Forelimb muscle (tissue), 1 donor: ENCODE results near the gene SAMD14. TPM values are rescaled to one million over a fixed set of nuclear protein-coding genes. Genes with fewer than 3 reads are reported as not detected.
A peak's percentile ranks its signal among the peaks of the same experiment; 100 is the strongest.
"Not testable (repeated sequence)": the region's sequence is repeated elsewhere in the genome, so short reads cannot be mapped to it uniquely, and the experiment has no call there.

Experiments
- DNase-seq: peaks from one replicate; pipeline ENCODE4 v3.0.0-alpha.2; 2013; ENCODE audit warnings: low read depth
- polyA plus RNA-seq: library from polyadenylated mRNA; unstranded; fragments of 120-200 nt; gene quantifications from one replicate; pipeline ENCODE4 v1.2.1, GENCODE V29; 2013; ENCODE audit not compliant: insufficient read length

Gene SAMD14
- polyA plus RNA-seq, 1 donor = 4.3 TPM

DNA sequence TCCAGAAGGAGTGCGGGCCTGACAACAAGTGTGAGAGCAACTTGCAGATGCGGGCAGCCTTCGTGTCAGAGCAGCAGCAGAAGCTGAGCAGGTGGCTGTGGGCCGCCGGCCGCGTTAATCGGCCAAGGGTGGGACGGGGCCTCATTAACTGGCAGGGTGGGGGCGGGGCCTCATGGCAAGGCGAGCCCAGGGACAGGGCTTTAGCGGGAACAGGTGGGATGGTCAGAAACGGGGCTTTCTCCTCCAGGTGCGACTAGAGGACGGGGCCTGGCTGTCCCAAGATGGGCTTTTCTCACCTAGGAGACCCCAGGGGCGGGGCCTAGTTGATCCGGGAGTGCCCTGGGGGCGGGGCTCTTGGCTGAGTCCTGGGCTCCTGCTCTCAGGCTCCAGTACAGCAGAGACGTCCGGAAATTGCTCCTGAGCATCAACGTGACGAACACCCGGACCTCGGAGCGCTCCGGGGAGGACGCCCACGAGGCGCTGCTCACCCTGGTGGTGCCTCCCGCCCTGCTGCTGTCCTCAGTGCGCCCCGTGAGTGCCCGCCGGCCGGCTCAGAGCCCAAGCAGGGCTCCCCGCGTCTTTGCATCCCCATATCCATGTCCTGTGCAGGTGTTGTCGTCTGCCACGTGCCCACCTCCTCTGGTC lies 53.2 kb downstream of the SAMD14 start:
- no peak for DNase-seq

- no peak for DNase-seq
Observed at GRCh38 chr17:50076221-50076590, 53.8 kb downstream of the SAMD14 start.

- no peak for DNase-seq
Observed at GRCh38 chr17:50075446-50076032, 54.4 kb downstream of the SAMD14 start.

- no peak for DNase-seq
Observed at GRCh38 chr17:50074227-50074626, 55.7 kb downstream of the SAMD14 start.

DNA sequence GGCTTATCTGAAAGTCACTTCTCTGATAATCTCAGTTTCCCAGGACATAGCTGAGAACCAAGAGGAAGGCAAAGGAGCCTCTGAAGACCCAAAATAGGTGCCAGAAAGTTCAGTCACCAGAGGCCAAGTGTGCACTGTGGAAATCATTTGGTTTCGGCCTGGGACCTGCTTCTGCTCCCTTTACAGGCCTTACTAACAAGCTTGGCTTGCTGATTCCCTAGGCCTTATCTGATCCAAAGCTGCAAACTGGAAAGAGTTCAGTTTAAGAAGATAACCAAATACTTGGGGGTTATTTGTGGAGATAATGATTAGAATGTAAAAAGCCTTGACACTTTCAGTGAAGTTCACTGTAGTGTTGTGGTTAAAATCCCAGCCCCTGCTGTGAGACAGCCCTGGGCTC lies 57.0 kb downstream of the SAMD14 start:
- no peak for DNase-seq

- no peak for DNase-seq
Observed at GRCh38 chr17:50072130-50072529, 57.8 kb downstream of the SAMD14 start.

- DNase-seq = no peak
Observed at GRCh38 chr17:50071692-50072091, 58.3 kb downstream of the SAMD14 start.

DNA sequence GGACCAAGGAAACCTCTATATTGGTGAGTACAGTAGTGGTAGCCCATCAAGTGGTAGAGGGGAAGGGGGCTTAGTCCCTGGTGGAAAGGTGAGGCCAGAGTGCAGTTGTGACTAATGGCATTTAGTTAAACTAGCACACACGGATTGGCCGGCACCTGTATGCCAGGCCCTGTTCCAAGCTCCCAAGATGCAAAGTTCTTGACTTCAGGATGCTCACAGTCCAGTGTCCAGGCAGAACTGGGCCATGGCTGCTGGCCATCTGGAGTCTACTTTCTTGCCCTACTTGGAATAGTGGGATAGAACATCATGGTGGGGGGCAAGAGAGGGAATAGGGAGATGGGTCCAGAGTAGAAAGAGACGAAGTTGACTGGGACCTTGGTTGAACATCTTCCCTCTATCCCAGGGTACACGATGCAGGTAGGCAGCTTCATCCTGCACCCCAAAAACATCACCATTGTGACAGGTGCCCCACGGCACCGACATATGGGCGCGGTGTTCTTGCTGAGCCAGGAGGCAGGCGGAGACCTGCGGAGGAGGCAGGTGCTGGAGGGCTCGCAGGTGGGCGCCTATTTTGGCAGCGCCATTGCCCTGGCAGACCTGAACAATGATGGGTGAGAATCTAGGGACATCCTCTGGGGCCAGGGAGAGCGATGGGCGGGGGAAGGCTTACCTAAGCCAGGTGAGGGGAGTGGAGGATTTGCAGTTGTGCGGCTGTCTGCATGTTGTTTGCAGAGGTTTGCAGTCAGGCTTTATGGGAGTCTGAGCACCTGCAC lies 58.9 kb downstream of the SAMD14 start:
- DNase-seq = no peak

DNA sequence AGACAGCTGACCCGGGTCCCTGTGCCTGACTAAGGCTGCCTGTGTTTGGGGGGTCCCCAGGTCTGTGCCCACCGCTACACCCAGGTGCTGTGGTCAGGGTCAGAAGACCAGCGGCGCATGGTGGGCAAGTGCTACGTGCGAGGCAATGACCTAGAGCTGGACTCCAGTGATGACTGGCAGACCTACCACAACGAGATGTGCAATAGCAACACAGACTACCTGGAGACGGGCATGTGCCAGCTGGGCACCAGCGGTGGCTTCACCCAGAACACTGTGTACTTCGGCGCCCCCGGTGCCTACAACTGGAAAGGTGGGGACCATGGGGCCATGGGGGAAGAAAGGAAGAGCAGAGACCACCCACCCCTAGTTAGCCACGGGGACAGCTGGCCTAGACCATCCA lies 62.0 kb downstream of the SAMD14 start:
- DNase-seq = no peak

GRCh38 chr17:50066995-50067394 lies 63.0 kb downstream of the SAMD14 start:
- DNase-seq = no peak

DNA sequence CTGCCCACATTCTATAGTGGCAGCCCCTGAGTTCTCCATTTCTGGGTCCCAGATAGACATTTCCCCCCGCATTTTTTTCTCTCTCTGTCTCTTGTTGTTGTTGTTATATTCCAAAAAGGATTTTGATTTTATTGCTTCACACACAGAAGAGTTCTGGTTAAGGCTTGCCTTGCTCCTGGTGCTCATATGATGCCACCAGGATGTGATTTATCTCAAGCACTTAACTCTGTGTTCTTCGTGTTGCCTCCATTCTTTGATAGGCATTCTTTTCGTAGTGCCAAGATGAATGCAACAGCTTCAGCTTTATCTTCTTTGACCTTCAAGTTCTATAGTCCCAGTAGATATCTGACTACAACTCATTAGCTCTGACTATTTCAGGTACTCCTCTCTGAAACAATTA lies 64.9 kb downstream of the SAMD14 start:
- no peak for DNase-seq

DNA sequence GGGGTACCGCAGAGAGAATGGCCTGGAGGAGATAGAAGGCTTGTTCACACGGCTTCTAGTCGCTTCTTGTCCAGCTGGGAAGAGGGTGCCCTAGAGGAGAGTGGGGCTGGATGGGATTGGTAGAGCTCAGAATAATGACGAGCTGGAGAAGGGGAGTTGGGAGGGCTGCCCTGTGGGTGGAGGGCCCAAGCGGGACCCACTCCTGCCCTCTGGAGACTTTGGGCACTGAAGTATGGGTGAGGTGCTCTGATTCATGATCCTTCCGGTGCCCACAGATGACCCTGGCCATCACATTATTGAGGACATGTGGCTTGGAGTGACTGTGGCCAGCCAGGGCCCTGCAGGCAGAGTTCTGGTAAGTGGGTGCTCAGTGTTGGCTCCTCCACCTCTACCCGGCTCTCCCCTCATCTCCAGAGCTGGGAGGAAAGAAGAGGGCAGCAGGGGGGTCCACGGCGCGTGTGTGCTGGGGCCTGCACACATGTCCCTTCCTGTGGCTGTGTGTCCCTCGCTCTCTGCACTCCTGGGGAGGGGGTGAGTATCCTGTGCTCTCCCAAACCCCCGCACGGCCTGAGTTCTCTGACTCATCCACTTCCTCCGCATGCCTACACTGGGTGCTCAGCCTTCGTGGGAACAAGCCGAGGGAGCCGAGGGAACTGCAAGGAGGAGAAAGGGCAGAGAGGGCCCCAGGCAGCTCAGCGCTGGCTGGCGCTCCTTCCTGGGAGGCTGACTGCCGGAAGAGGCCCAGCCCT lies 65.5 kb downstream of the SAMD14 start:
- no peak for DNase-seq

- DNase-seq = no peak
Observed at GRCh38 chr17:50063561-50064252, 66.3 kb downstream of the SAMD14 start.

- no peak for DNase-seq
Observed at GRCh38 chr17:50062293-50063243, 67.4 kb downstream of the SAMD14 start.

DNA sequence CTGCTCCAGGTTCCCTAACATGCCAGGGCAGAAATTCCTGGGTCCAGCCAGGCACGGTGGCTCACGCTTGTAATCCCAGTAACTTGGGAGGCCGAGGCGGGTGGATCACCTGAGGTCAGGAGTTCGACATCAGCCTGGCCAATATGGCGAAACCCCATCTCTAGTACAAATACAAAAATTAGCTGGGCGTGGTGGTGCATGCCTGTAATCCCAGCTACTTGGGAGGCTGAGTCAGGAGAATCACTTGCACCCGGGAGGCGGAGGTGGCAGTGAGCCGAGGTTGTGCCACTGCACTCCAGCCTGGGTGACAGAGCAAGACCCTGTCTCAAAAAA lies 68.3 kb downstream of the SAMD14 start:
- DNase-seq = not testable (repeated sequence)

- DNase-seq = peak; percentile 41
Observed at GRCh38 chr17:50060951-50061712, 68.8 kb downstream of the SAMD14 start.
